HG02763 (cell line): ENCODE results near the gene ZIC5.

Experiments
- ATAC-seq: cut with Tn5 transposase; IDR thresholded peaks from one replicate; pipeline ENCODE4 v1.9.1; 2021; ENCODE audit warnings: mild to moderate bottlenecking, moderate library complexity; ENCODE audit not compliant: unreplicated experiment

The ZIC5 gene

GRCh38 chr13:99987154-99988019, 15.8 kb upstream of the ZIC5 start:
- no peak for ATAC-seq

- ATAC-seq: no peak
These were observed 15.2 kb upstream of the ZIC5 start for GRCh38 chr13:99986741-99987140.

- no peak for ATAC-seq
These were observed 14.4 kb upstream of the ZIC5 start for GRCh38 chr13:99985886-99986527.

GRCh38 chr13:99985241-99985874, 13.8 kb upstream of the ZIC5 start:
- ATAC-seq: no peak

GRCh38 chr13:99984461-99985240, 13.1 kb upstream of the ZIC5 start:
- no peak for ATAC-seq

GRCh38 chr13:99983499-99984401, 12.2 kb upstream of the ZIC5 start:
- no peak for ATAC-seq

- ATAC-seq: no peak
These were observed 11.3 kb upstream of the ZIC5 start for GRCh38 chr13:99982731-99983498.

GRCh38 chr13:99982036-99982730, 10.6 kb upstream of the ZIC5 start:
- ATAC-seq: no peak

GRCh38 chr13:99981735-99982035, 10.1 kb upstream of the ZIC5 start, which contains the start of gene ZIC2:
Gene ZIC2 (plus strand): TSS chr13:99981784. CDS start chr13:99982065, 281 bp downstream.
- no peak for ATAC-seq

GRCh38 chr13:99980824-99981734, 9.5 kb upstream of the ZIC5 start:
- ATAC-seq: no peak

GRCh38 chr13:99980201-99980823, 8.7 kb upstream of the ZIC5 start:
- ATAC-seq: no peak

GRCh38 chr13:99979453-99980200, 8.1 kb upstream of the ZIC5 start:
- ATAC-seq: no peak

- ATAC-seq: no peak
These were observed 7.4 kb upstream of the ZIC5 start for GRCh38 chr13:99978799-99979452.

- no peak for ATAC-seq
These were observed 6.6 kb upstream of the ZIC5 start for GRCh38 chr13:99977912-99978798.

- ATAC-seq: no peak
These were observed 5.9 kb upstream of the ZIC5 start for GRCh38 chr13:99977334-99977911.
